GM21367 (cell line): ENCODE results near the gene BIRC3.
A peak's percentile ranks its signal among the peaks of the same experiment; 100 is the strongest.
"Not testable (repeated sequence)": the region's sequence is repeated elsewhere in the genome, so short reads cannot be mapped to it uniquely, and the experiment has no call there.

Source experiments
- ATAC-seq: cut with Tn5 transposase; IDR thresholded peaks from one replicate; pipeline ENCODE4 v1.9.1; 2021; ENCODE audit not compliant: unreplicated experiment

The BIRC3 gene

DNA sequence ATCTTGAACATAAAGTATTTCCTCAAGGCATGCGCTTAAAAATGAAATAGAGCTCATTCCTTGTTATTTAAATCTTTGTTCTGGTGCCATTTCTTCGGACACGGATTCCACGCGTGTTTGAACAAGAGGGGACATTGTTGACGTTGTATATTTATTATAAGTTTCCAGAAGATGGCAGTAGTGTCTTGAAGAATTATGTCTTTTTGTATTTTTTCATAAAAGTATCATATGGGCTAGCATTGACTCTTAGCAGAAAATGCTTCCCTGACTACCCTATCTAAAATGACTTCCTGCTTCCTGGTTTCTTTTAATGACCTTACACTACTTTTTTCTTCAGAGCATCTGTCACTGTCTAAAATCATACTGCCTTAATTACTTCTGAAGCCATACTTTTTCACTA, 50.1 kb downstream of the BIRC3 start:
- ATAC-seq: no peak

GRCh38 chr11:102368472-102368871, 51.2 kb downstream of the BIRC3 start:
- peak; percentile 100 for ATAC-seq

DNA sequence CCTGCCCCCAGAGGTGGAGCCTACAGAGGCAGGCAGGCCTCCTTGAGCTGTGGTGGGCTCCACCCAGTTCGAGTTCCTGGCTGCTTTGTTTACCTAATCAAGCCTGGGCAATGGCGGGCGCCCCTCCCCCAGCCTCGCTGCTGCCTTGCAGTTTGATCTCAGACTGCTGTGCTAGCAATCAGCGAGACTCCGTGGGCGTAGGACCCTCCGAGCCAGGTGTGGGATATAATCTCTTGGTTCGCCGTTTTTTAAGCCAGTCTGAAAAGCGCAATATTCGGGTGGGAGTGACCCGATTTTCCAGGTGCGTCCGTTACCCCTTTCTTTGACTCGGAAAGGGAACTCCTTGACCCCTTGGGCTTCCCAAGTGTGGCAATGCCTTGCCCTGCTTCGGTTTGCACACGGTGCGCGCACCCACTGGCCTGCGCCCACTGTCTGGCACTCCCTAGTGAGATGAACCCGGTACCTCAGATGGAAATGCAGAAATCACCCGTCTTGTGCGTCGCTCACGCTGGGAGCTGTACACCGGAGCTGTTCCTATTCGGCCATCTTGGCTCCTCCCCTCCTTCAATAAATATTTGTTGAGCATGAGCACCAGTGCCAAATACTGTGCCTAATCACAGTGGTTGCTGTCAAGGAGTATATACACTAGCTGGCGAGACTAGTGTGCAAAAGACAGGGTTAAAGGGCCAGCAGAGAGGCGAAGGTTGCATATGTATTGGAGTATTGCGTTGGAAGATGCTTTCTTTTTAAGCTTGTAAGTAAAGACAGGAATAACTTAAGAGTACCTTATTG, 57.5 kb downstream of the BIRC3 start:
- ATAC-seq: not testable (repeated sequence)

- ATAC-seq: no peak
Observed at GRCh38 chr11:102375720-102376399, 58.6 kb downstream of the BIRC3 start.

DNA sequence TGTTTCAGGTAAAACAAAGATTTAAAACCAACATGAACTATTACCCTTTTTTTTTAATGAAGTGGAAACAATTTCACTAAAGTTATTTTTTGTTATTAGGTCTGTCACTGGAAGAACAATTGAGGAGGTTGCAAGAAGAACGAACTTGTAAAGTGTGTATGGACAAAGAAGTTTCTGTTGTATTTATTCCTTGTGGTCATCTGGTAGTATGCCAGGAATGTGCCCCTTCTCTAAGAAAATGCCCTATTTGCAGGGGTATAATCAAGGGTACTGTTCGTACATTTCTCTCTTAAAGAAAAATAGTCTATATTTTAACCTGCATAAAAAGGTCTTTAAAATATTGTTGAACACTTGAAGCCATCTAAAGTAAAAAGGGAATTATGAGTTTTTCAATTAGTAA, 60.6 kb downstream of the BIRC3 start:
- no peak for ATAC-seq

- no peak for ATAC-seq
Observed at GRCh38 chr11:102378818-102379217, 61.5 kb downstream of the BIRC3 start.

GRCh38 chr11:102382384-102382783, 65.1 kb downstream of the BIRC3 start:
- no peak for ATAC-seq

DNA sequence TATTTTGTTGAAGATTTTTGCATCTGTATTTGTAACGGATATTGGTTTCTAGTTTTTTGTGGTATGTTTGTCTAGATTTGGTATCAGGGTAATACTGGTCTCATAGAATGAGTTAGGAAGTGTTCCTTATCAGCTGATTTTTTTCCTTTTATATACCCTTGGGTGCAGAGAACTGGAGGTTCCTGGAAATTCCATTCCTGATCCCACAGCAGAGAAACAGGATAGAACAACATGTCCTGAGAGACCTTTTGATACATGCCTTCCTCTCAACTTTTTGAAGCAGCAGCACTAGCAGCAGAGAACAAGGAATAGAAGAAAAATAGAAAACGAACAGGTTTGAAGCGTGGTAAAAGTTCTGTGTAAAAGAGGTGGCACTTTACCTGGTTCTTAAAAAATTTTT, 66.6 kb downstream of the BIRC3 start:
- no peak for ATAC-seq

- no peak for ATAC-seq
Observed at GRCh38 chr11:102384419-102385079, 67.3 kb downstream of the BIRC3 start.

- no peak for ATAC-seq
Observed at GRCh38 chr11:102385085-102386007, 68.1 kb downstream of the BIRC3 start.

DNA sequence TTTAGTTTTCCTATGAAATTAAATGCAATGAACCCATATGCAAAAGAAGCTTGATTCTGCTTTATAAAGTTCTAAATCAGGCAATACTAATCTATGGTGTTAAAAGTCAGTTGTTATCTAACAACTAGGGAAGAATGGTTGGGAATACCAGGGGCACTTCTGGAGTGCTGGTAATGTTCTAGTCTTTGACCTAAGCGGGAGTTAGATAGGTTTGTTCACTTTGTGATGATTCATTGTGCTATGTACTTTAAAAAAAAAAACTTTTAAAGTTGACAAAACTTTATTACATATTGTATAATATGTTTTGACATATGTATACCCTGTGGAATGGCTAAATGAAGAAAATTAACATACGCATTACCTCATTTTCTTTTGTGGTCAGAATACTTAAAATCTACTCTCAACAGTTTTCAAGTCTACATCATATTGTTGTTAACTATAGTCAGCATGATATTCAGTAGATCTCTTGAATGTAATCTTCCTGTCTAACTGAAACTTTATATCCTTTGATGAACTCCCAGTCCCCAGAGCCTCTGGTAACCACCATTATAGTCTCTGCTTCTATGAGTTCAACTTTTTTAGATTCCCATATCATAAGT, 69.0 kb downstream of the BIRC3 start:
- ATAC-seq: no peak

GRCh38 chr11:102387043-102387781, 69.9 kb downstream of the BIRC3 start:
- no peak for ATAC-seq
